DLD1 (cell line): Measurements from ENCODE around the gene LRCH4.
"Not testable (repeated sequence)": the region's sequence is repeated elsewhere in the genome, so short reads cannot be mapped to it uniquely, and the experiment has no call there.

Source experiments
- in situ Hi-C: cut with HindIII; loops from 2 replicates; pipeline ENCODE4 v1.10.0; 2017; ENCODE audit warnings: low sequenced_read_pairs

The LRCH4 gene

GRCh38 chr7:100568896-100569844 lies 16.8 kb downstream of the LRCH4 start:
- in situ Hi-C loops = no loop called here

GRCh38 chr7:100568176-100568895 lies 17.6 kb downstream of the LRCH4 start:
- in situ Hi-C loops = no loop called here

- in situ Hi-C loops = no loop called here
Measured at GRCh38 chr7:100567751-100568175, 18.2 kb downstream of the LRCH4 start.

GRCh38 chr7:100567031-100567730 lies 18.7 kb downstream of the LRCH4 start:
- in situ Hi-C loops = no loop called here

- in situ Hi-C loops = no loop called here
Measured at GRCh38 chr7:100566018-100566531, 19.9 kb downstream of the LRCH4 start.

- in situ Hi-C loops = no loop called here
Measured at GRCh38 chr7:100565133-100565571, 20.8 kb downstream of the LRCH4 start.

GRCh38 chr7:100564405-100564804 lies 21.5 kb downstream of the LRCH4 start:
- in situ Hi-C loops = not testable (repeated sequence)

- in situ Hi-C loops = no loop called here
Measured at GRCh38 chr7:100563809-100564400, 22.0 kb downstream of the LRCH4 start.

GRCh38 chr7:100563100-100563564 lies 22.8 kb downstream of the LRCH4 start:
- in situ Hi-C loops = no loop called here

- in situ Hi-C loops = no loop called here
Measured at GRCh38 chr7:100562195-100563099, 23.5 kb downstream of the LRCH4 start.

- in situ Hi-C loops = no loop called here
Measured at GRCh38 chr7:100561491-100562194, 24.3 kb downstream of the LRCH4 start.

GRCh38 chr7:100559127-100559526 lies 26.8 kb downstream of the LRCH4 start:
- in situ Hi-C loops = no loop called here

GRCh38 chr7:100556541-100556940 lies 29.4 kb downstream of the LRCH4 start:
- in situ Hi-C loops = no loop called here

- in situ Hi-C loops = no loop called here
Measured at GRCh38 chr7:100555701-100556100, 30.2 kb downstream of the LRCH4 start.

GRCh38 chr7:100553032-100553431 lies 32.9 kb downstream of the LRCH4 start:
- in situ Hi-C loops = no loop called here

GRCh38 chr7:100552532-100552931 lies 33.4 kb downstream of the LRCH4 start:
- in situ Hi-C loops = no loop called here

- in situ Hi-C loops = not testable (repeated sequence)
Measured at GRCh38 chr7:100548446-100548845, 37.5 kb downstream of the LRCH4 start.

- in situ Hi-C loops = no loop called here
Measured at GRCh38 chr7:100547872-100548271, 38.1 kb downstream of the LRCH4 start.
